ENCODE results near the gene HSFX3.
"Not testable (repeated sequence)": the region's sequence is repeated elsewhere in the genome, so short reads cannot be mapped to it uniquely, and the experiment has no call there.

HSFX3 gene

GRCh38 chrX:149545545-149546543 is 3.9 kb downstream of the HSFX3 start:
- not testable (repeated sequence) for DNase-seq

DNA sequence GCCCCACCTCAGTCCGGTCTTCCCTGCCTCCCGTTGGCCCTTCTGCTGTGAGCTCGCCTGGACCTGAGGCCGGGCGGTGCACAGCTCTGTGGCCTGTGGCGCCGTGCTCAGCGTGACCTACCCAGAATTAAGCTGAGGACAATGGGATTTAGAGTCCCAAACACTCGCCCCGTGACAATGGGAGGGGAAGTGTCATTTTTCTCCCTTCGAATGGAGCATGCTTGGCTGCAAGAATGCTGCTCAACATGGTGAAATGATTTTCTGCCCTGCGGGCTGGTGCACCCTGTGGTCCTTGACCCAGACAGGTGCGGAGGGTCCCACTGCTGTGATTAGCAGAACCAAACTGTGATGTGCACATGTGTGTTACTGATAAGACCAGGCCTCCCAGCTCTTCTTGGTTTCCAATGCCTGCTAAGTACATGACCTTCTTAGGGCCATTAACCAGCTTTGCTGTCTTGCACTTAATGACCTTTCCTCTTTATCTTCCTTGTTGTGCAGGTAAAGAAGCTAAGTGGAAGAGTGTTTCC is 8.1 kb downstream of the HSFX3 start:
- no peak for DNase-seq

GRCh38 chrX:149540621-149541520 is 8.9 kb downstream of the HSFX3 start, which contains the start of gene EOLA1:
Gene EOLA1 (plus strand): TSS chrX:149541012. CDS start chrX:149545631, 4,619 bp downstream.
- DNase-seq: peak; percentile 92

GRCh38 chrX:149540131-149540620 is 9.5 kb downstream of the HSFX3 start:
- peak; percentile 91 for DNase-seq

- DNase-seq: peak; percentile 92
Observed at GRCh38 chrX:149539283-149540130, 10.2 kb downstream of the HSFX3 start.

- not testable (repeated sequence) for DNase-seq
Observed at GRCh38 chrX:149537474-149537873, 12.2 kb downstream of the HSFX3 start.

DNA sequence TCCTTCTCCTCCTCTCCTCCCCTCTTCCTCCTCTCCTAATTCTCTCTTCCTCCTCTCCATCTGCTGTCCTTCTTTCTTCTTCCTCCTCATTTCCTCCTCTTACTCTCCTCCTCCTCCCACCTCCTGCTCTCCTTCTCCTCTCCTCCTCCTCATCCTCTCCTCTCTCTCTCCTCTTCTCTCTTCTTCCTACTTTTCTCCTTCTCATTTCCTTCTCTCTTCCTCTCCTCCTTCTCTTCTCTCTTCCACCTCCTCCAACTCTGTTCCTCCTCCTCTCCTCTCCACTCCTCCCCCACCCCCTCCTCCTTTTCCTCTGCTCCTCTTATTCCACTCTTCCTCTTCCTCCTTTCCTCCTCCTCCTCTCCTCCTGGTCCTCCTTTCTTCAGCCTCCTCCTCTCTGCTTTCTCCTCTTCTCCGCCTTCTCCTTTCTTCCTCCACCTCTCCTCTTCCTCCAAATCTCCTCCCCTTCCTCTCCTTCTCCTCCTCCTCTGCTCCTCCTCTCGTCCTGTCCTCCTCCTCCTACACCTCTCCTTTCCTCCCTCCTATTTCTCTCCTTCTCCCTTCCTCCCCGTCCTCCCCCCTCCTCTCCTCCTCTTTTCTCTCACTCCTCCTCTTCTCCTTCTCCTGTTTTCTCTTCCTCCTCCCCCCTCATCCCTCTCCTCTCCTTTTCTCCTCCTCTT is 14.7 kb downstream of the HSFX3 start:
- DNase-seq: not testable (repeated sequence)

DNA sequence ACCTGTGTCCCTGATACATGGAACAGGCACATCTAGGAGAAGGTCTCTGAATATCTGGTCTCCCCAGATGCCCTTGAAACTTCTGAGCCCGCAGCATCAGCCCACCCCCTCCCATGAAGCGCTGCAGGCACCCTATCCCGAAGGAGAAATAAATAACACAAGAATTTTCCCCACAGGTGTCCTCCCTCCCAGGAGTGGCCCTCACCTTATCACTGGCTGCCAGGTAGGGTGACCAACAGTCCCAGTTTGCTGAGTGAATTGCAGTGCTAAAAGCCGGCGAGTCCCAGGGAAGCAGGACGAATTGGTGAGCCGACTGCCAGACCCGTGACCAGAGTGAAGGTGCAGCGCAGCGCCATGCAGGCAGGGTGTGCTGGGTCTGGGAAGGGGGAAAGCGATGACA is 15.7 kb downstream of the HSFX3 start:
- not testable (repeated sequence) for DNase-seq

DNA sequence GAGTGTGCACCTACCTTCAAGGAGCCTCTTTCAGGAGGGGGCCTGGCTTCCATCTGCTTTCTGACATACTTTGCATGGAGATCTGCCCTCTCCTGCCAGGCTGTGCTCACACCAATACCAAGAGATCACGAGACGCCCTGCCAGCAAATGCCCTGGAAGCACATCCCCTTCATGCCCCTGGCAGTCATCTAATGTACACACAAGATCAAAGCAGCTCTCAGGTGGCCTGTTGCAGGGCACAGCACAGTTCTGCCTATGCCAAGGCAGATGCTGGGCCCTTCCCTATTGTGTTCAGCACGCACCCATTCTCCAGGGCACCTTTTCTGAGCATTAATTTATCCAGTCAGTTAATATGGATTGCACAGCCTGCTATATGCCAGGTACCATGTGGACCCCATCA is 16.9 kb downstream of the HSFX3 start:
- not testable (repeated sequence) for DNase-seq

DNA sequence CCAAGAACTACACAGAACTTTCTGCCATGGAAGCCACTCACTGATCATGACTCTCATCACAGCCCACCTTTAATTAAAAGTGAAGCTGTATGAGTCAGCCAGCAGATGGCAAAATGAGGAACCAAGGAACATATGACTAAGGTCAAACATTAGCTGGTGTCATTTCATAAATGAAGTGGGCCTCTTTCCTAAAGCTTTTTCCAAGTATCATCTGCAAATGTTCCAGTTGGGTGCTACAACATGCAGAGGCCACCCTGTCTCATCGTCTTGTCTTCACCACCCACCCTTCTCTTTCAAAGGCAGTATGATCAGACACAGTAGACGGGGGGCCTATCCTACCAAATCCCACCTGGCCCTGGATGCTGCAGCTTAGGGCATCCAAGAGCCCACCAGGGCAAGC is 18.1 kb downstream of the HSFX3 start:
- no peak for DNase-seq

- no peak for DNase-seq
Observed at GRCh38 chrX:149528381-149528780, 21.3 kb downstream of the HSFX3 start.

GRCh38 chrX:149527705-149528104 is 22.0 kb downstream of the HSFX3 start:
- peak; percentile 70 for DNase-seq

- DNase-seq: not testable (repeated sequence)
Observed at GRCh38 chrX:149526318-149527033, 23.2 kb downstream of the HSFX3 start.

- peak; percentile 56 for DNase-seq
Observed at GRCh38 chrX:149525903-149526302, 23.8 kb downstream of the HSFX3 start.

GRCh38 chrX:149525389-149525788 is 24.3 kb downstream of the HSFX3 start:
- DNase-seq: peak; percentile 81

- no peak for DNase-seq
Observed at GRCh38 chrX:149522916-149523315, 26.8 kb downstream of the HSFX3 start.

DNA sequence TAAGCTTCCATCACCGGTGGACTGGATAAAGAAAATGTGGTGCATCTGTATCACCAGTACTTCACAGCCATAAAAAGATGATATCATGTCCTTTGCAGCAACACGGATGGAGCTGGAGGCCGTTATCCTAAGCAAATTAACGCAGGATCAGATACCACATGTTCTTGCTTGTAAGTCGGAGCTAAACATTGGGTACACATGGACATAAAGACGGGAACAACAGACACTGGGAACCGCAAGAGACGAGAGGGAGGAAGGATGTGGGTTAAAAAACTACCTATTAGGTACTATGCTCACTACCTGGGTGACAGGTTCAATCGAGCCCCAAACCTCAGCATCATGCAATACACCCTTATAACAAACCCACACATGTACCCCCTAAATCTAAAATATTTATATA is 28.3 kb downstream of the HSFX3 start:
- no peak for DNase-seq

DNA sequence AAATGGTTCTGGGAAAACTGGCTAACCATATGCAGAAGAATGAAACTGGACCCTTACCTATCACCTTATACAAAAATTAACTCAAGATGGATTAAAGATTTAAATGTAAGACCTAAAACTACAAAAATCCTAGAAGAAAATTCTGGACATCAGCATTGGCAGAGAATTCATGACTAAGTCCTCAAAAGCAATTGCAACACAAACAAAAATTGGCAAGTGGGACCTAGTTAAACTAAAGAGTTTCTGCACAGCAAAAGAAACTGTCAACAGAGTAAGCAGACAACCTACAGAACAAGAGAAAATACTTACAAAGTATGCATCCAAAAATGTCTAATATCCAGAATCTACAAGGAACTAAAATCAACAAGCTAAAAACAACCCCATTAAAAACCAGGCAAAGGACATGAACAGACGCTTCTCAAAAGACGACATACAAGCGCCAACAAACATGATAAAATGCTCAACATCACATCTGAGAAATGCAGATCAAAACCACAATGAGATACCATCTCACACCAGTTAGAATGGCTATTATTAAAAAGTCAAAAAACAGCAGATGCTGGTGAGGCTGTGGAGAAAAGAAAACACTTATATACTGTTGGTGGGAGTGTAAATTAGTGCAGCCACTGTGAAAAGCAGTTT is 29.0 kb downstream of the HSFX3 start:
- not testable (repeated sequence) for DNase-seq

- DNase-seq: no peak
Observed at GRCh38 chrX:149518236-149518635, 31.5 kb downstream of the HSFX3 start.

GRCh38 chrX:149517308-149517707 is 32.4 kb downstream of the HSFX3 start:
- DNase-seq: no peak
